Stimulated activated CD8-positive, alpha-beta memory T cell treated with anti-CD3 and anti-CD28 coated beads, Interleukin-7, amount 100 ng/mL, for 1 hour (primary cell): ENCODE measurements around the gene LDHD.

Source experiments
- DNase-seq, 2 donors: peaks; one replicate each; pipeline ENCODE4 v3.0.0-alpha.2; 2020; ENCODE audit warnings: low read depth in 2 of 2

LDHD gene

GRCh38 chr16:75081179-75081859 lies 35.3 kb downstream of the LDHD start:
- DNase-seq, result no peak

DNA sequence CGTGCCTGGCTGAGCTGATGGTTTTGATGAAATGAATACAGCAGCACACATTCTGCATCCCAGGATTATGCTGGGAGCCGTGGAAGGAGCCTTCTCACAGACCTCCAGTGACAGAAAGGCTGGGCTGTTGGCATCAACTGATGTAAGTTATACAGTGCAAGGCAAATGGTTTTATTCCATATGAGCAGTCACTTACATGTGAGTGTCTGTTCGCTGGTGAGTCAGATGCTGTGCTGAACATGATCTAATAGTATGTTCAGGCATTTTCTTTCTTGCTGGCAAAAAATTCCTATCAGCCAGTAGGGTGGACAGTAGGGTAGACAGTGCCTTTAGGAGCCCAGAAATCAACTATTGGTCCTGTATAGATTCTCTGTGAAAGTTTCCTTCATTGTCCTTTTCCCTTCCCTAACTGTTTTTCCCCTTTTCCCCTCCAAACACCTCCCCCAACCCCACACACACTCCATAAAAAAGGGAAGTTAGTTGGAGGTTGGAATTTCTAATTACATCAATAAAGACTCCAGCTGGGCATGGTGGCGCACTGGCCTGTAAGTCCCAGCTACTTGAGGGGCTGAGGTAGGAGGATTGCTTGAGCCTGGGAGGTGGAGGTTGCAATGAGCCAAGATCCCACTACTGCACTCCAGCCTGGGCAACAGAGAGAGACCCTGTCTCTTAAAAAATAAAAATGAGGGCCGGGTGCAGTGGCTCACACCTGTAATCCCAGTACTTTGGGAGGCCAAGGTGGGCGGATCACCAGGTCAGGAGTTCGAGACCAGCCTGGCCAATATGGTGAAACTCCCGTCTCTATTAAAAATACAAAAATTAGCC lies 36.2 kb downstream of the LDHD start:
- no peak for DNase-seq

GRCh38 chr16:75079346-75079926 lies 37.1 kb downstream of the LDHD start:
- DNase-seq, result no peak

- DNase-seq, result no peak
These were observed 37.7 kb downstream of the LDHD start for GRCh38 chr16:75078886-75079285.

DNA sequence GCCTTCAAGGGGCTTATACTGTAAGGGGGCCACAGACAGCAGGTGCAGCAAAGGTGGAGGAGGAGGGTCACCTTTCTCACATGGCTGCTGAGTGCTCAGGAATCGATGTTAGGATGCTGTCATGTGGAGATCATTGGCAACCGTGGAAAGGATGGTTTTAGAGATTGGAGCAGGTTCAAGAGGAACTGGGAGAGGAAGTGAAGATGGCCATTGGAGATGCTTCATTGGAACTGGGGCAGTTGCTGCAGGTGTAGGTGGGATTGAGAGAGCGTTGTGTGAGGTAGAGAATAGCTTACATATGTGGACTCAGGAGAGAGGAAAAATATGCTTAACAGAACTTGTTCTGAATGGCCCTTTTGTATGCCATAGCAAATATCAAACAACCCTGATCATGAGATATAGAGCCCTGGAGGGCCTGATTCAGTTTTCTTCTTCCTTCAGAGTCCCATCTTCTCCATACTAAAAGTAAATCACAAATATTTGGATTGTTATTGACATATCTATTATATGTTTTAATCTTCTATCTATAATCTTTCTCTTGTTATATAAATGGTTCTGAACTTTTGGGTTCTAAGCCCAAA lies 40.8 kb downstream of the LDHD start:
- DNase-seq, result no peak

DNA sequence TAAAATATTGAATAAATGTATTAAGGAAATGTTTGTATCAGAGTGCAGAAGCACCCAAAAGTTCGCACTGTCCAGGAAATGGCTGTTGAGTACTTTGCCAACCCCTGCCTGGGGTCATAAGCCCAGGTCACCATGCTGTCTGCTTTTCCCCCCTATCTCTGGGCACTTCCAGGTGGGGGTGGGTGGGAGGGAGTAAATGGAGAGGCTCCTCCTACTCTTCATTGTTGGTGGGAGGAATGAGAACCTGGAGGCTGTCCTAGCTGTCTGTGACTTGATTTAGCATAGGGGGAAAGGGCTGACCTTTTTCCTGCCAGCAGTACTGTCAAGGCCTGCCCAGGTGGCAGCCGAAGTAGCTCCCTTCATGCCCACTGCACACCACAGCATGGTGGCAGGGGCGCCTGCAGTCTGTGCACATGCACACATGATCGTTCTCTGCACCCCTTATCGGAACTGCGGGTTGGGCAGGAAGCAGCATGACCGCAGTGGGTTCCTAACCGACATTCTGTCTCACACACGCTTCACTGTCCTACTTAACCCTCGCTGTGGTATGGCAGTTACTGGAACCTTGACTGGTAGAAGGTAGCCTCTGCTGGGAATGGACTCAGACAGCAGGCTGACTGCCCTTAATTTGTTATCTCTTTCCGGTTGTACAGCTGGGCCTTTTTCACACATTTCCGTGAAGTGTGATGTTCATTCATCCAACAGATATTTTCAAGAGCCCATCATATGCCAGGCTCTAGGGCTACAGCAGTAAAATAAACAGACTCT lies 41.5 kb downstream of the LDHD start:
- peak; percentile 51 to 58 for DNase-seq

- DNase-seq, result no peak
These were observed 42.2 kb downstream of the LDHD start for GRCh38 chr16:75074304-75074793.

DNA sequence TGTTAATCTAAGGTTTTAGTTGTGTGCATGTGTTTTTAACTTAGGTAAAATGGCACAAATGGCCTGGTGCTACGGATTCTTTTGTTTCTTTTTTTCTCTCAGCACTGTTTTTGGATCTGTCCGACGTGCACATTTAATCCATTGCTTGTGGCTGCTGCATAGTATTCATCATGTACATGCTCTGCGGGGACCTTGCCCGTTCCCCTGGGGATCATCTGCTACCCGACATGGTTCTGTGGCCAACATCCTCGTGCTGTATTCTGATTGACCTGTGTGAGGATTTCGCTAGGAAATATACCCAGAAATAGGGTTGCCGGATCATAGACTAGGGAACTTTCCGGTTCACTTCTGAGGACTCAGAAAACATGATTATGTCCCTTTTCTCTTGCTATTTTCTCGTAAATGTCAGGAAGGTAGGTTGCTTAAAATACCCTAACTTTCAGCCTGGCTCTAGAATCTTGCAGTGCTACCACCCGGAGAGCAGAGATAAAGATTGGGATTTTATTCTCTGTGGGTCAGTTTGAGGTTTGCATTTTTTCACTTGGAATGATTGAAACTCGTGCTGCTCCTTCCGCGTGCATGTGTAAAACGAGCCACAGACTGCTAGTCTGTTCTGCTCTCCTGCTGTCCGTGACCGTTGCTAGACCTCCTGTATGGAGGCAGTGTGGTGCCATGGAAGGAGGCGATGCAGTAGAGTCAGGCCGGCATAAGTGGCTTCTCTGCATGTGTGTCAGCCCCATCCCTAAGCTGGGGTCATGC lies 42.9 kb downstream of the LDHD start:
- no peak for DNase-seq

- DNase-seq, result no peak
These were observed 44.2 kb downstream of the LDHD start for GRCh38 chr16:75072239-75072947.

GRCh38 chr16:75071621-75072020 lies 45.0 kb downstream of the LDHD start:
- DNase-seq, result no peak

DNA sequence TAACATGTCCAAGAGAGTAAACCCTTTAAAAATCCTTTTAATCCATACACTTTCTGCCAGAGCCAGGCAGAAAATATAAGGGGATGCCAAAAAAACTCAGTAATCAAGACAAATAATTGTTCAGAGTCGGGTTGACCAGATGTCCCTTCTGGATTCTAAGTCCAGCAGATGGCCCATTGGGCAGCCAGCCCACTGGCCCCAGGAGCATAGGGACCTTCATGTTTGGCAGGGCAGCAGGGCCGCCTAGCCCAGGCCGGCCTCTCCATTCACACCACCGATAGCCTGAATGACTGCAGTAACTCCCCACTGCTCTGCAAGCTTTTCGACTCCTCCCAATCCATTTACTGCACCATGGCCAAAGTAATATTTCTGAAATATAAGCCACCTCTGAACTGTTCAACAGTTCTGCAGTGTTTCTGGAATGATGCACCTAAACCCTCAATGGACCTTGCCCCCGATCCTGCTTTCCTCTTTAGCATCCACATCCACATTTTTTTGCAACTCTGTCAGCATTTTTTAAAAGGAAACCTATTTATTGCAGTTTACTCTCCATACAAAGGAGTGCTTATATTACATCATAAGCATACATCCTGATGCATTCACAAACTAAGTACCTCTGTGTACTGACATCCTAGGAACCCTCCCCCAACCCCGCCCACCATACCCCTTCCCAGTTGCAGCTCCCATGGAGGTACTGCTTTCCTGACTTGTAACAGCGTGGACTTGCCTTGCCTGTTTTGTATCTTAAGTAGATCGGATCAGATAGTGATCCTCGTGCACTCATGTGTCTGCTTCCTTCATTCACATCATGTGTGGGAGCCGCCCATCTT lies 46.4 kb downstream of the LDHD start:
- DNase-seq, result no peak

DNA sequence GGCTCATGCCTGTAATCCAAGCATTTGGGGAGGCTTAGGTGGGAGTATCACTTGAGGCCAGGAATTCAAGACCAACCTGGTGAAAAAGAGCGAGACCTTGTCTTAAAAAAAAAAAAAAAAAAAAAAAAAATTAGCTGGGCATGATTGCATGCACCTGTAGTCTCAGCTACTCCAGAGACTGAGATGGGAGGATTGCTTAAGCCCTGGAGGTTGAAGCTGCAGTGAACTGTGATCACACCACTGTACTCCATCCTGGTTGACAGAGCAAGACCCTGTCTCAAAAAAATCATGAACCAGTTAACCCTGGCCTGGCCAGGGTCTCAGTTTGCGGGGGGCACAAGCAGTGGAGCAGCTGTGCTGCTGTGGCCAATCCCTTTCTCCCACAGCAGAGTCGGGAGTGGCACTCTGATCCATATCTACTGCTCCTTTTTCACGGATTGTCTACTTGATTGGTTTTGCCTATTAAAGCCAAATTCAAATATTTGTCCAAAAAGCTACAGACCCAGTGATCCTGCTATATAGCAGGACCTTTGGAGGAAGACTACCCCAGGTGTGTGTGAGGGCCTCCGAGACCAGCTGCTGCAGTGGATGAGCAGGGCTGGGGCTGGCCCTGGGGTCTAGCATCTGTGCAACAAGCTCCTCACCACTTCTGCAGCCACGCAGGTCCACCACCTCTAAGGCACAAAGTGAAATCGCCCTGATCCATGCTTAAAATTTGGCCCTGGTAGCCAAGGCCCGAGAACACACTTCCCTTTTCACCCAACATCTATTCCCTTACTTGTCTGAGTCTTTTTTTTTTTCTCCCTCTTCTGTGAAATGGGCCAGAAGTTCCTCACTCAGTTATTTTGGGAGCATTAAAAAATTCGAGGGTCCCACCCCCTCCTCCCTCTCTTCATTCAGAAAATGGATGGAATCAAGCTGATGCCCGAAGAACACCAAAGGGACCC lies 48.2 kb downstream of the LDHD start:
- DNase-seq, result no peak

DNA sequence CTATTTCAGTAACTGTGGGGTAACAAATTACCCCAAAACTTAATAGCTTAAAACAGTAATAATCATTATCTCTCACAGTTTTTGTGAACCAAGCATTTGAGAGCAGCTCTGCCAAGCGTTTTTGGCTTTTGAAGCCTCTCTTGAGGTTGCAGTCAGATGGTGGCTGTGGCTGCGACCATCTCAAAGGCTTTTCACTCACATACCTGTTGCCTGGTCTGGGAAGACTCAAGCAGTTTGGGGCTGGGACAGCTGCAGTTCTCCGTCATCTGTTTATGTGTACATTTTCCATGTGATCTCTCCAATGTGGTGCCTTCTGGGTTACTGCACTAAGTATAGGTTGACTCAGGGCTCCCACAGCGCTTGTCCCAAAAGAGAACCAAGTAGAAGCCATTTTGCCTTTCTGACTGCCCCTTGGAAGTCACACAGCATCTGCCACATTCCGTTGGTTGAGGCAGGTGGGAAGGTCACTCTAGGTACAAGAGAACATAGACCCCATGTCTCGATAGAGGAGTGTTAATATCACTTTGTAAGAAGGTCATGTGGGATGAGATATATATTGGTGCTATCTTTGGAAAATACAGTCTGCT lies 49.6 kb downstream of the LDHD start:
- DNase-seq, result no peak

GRCh38 chr16:75065521-75066149 lies 50.9 kb downstream of the LDHD start:
- no peak for DNase-seq

- DNase-seq, result peak in 1 of 2 donors; percentile 19
These were observed 51.5 kb downstream of the LDHD start for GRCh38 chr16:75065149-75065505.

- no peak for DNase-seq
These were observed 52.0 kb downstream of the LDHD start for GRCh38 chr16:75064403-75065148.
